HFFc6 (cell line): ENCODE data around the gene C1orf167. TPM values are rescaled to one million over a fixed set of nuclear protein-coding genes. Genes with fewer than 3 reads are reported as not detected.

Experiments
- DNase-seq: peaks from one replicate; pipeline ENCODE4 v3.0.0-alpha.2; 2018
- H3K27ac Mint-ChIP-seq: 2 replicates; pipeline ENCODE4 v1.8.0; 2020; ENCODE audit warnings: mild to moderate bottlenecking, mixed read lengths
- H3K27me3 Mint-ChIP-seq: 2 replicates; pipeline ENCODE4 v1.8.0; 2021; ENCODE audit warnings: mild to moderate bottlenecking, moderate library complexity, mixed read lengths; ENCODE audit not compliant: insufficient read depth
- H3K36me3 Mint-ChIP-seq: 2 replicates; pipeline ENCODE4 v1.8.0; 2021; ENCODE audit warnings: low read depth, mixed read lengths
- H3K4me1 Mint-ChIP-seq: 2 replicates; pipeline ENCODE4 v1.8.0; 2020; ENCODE audit warnings: low read depth, mixed read lengths
- H3K4me3 Mint-ChIP-seq: 2 replicates; pipeline ENCODE4 v1.8.0; 2020; ENCODE audit warnings: mild to moderate bottlenecking, moderate library complexity, mixed read lengths
- H3K9me3 Mint-ChIP-seq: 2 replicates; pipeline ENCODE4 v1.8.0; 2020; ENCODE audit warnings: mild to moderate bottlenecking, mixed read lengths
- total RNA-seq, 6 experiments: library from RNA; stranded (reverse); fragmentation: NEBNext Ultra II Directional; extraction: Animal tissue kit (Norgen Biotek cat#: 25700); gene quantifications; 2 replicates in 1 of 6; 3 replicates in 5 of 6; pipeline ENCODE4 v1.2.3, GENCODE V29; 2021
- TF ChIP-seq, protein P1 (sequence below): fragments of 200-600 bp; sonication (generic); IDR thresholded peaks from 2 replicates; pipeline ENCODE4 v1.5.0; 2021; ENCODE audit warnings: antibody characterized with exemption, mild to moderate bottlenecking

C1orf167 gene
- total RNA-seq, 6 experiments from 2014 or later = 0.23 to 0.59 (median 0.38) TPM; not detected in 2

DNA sequence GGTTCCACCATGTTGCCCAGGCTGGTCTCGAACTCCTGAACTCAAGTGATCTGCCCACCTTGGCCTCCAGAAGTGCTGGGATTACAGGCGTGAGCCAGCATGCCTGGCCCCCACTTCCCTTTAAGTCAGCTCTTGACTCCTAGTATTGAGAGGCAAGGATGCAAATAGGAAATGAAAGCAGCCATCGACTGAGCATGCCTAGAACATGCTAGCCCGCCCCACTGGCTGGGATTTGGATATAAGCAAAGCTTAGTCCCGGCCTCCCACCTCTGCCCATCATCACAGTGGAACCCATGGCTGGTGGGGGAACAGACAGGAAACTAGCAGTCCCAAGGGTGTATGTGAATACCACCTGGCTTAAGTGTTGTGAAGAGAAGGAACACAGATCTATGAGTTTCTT, 10.5 kb downstream of the C1orf167 start:
- no peak for DNase-seq
- Mint-ChIP-seq H3K27me3 (peaks cover 26% of the 10 kb centered on the region), H3K4me3 (no peak overlapping the region), H3K9me3 (no peaks in the 10 kb centered on the region), H3K36me3 (no peaks in the 10 kb centered on the region), H3K27ac (no peak overlapping the region), H3K4me1 (no peaks in the 10 kb centered on the region)
- TF ChIP-seq, protein P1, sequence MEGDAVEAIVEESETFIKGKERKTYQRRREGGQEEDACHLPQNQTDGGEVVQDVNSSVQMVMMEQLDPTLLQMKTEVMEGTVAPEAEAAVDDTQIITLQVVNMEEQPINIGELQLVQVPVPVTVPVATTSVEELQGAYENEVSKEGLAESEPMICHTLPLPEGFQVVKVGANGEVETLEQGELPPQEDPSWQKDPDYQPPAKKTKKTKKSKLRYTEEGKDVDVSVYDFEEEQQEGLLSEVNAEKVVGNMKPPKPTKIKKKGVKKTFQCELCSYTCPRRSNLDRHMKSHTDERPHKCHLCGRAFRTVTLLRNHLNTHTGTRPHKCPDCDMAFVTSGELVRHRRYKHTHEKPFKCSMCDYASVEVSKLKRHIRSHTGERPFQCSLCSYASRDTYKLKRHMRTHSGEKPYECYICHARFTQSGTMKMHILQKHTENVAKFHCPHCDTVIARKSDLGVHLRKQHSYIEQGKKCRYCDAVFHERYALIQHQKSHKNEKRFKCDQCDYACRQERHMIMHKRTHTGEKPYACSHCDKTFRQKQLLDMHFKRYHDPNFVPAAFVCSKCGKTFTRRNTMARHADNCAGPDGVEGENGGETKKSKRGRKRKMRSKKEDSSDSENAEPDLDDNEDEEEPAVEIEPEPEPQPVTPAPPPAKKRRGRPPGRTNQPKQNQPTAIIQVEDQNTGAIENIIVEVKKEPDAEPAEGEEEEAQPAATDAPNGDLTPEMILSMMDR = no peak

DNA sequence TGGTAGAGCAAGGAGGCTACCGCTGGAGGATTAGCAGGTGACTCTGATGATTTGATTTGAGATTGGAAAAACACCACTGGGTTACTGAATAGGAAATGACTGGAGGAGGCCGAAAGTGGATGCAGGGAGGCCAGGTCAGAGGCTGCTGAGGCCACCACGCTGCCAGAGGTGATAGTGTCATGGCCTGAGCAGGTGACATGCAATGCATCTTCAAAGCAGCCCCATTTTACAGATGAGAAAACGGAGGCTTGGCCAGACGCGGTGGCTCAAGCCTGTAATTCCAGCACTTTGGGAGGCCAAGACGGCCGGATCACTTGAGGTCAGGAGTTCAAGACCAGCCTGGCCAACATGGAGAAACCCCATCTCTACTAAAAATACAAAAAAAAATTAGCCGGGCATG, 12.8 kb downstream of the C1orf167 start:
- H3K4me3 Mint-ChIP-seq = no peak overlapping the region
- H3K27ac Mint-ChIP-seq = no peak overlapping the region
- H3K9me3 Mint-ChIP-seq = no peaks in the 10 kb centered on the region
- no peaks in the 10 kb centered on the region for H3K36me3 Mint-ChIP-seq
- TF ChIP-seq, protein P1 = no peak
- H3K4me1 Mint-ChIP-seq = no peaks in the 10 kb centered on the region
- DNase-seq = no peak
- H3K27me3 Mint-ChIP-seq = peaks cover 17% of the 10 kb centered on the region

DNA sequence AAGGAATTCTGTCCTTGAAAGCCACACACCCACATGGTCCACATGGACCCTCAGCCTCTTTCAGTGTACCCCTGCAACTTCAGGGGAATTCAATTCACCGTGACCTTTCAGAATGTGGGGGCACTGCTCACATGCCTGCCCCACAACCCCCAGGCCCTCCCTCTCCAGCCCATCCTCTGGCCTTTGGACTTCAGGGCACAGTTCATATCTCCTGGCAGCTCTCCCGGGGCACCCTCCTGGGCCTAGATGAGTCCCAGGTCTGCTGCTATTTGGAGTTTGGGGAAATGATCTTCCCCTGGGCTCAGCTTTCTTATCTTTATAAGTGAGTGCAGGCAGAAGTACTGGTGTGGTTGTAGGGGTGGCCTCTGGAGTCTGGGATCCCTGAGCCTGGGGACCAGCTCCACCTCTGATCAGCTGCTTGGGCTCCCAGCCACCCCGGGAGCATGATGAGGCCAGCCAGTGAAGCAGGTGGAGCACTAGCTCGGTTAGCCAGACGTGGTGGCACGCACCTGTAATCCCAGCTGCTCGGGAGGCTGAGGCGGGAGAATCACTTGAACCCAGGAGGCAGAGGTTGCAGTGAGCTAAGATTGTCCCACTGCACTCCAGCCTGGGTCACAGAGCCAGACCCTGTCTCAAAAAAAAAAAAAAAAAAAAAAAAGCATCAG, 15.8 kb downstream of the C1orf167 start:
- H3K9me3 Mint-ChIP-seq = no peaks in the 10 kb centered on the region
- H3K27ac Mint-ChIP-seq = no peak overlapping the region
- no peaks in the 10 kb centered on the region for H3K36me3 Mint-ChIP-seq
- no peak overlapping the region for H3K4me3 Mint-ChIP-seq
- TF ChIP-seq, protein P1 = no peak
- H3K27me3 Mint-ChIP-seq = peaks cover 18% of the 10 kb centered on the region
- no peak for DNase-seq
- H3K4me1 Mint-ChIP-seq = no peaks in the 10 kb centered on the region

DNA sequence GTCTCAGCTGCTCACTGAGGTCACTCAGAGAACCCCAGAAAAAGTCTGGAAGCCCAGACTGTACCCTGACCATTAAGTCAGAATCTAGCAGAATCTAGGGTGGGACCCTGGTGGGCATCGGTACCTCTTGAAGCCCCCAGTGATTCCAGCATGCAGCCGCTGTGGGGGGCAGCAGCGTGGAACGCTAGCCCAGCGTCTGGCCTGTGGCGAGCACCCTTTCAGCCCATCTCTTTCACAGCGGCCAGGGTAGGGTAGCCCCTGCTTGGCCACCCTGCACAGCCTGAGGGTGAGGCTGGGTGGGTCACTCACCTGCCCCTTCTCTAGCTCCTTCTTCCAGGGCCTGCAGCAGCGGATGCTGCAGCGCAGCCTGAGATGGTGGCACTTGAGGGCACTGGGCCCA, 16.3 kb downstream of the C1orf167 start:
- H3K9me3 Mint-ChIP-seq = no peaks in the 10 kb centered on the region
- TF ChIP-seq, protein P1 = no peak
- no peak overlapping the region for H3K27ac Mint-ChIP-seq
- no peaks in the 10 kb centered on the region for H3K36me3 Mint-ChIP-seq
- no peaks in the 10 kb centered on the region for H3K4me1 Mint-ChIP-seq
- DNase-seq = no peak
- no peak overlapping the region for H3K4me3 Mint-ChIP-seq
- H3K27me3 Mint-ChIP-seq = peaks cover 18% of the 10 kb centered on the region

DNA sequence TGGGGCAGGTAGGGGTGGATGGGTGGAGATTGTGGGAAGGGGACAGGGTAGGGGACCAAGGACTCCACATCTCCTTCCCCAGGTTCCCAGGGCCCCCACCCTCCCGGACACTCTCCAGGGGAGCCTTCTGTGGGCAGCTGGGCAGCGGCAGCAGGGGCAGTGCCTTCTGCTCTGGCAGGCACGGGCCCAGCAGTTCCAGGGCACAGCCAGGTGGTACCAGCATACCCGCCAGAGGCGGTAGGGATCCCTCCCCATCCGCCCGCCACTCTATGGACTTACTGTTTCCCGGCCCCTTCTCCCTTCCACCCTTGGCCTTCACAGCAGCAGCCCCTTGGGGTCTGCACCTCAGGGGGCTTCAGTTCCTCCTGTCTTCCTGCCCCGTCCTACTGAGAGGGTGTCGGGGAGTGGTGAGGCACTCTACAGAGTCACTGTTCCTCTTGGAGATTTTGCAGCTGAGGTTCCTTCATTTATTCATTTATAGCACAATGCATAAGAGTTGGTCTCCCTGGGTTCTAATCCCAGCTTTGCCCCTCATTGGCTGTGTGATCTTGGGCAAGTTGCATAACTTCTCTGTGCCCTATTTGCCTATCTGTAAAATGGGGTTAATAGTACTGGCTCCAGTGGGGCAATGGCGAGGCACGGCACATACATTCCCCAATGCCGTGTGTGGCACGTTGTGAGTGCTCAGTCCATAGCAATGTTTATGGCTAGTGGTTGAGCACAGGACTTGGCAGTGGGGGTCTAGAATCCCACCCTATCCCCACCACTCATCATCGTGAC, 17.0 kb downstream of the C1orf167 start:
- DNase-seq = no peak
- peaks cover 18% of the 10 kb centered on the region for H3K27me3 Mint-ChIP-seq
- H3K27ac Mint-ChIP-seq = no peak overlapping the region
- no peak overlapping the region for H3K4me3 Mint-ChIP-seq
- H3K36me3 Mint-ChIP-seq = no peaks in the 10 kb centered on the region
- TF ChIP-seq, protein P1 = no peak
- no peaks in the 10 kb centered on the region for H3K9me3 Mint-ChIP-seq
- no peaks in the 10 kb centered on the region for H3K4me1 Mint-ChIP-seq
